Measurements from ENCODE around the gene ANXA10.
"Not testable (repeated sequence)": the region's sequence is repeated elsewhere in the genome, so short reads cannot be mapped to it uniquely, and the experiment has no call there.

The ANXA10 gene

DNA sequence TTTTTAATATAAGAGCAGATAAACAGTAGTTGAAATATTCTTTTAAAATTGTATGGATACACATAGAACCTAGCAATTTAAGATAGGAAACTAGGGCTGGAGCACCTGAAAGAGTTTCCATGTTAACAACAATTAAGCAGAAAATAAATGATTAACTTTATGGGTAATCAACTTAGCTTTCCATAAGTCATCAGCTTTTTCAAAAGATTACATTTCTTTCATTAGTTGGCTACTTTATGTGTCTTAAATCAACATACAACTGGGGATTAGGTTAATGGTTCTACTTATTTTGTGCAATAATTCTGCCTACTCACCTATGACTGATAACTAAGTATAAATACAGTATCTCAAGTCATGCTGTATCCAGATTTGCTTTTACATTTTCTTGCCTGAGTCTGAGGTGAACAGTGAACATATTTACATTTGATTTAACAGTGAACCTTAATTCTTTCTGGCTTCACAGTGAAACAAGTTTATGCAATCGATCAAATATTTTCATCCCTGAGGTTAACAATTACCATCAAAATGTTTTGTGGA, at the start of gene ANXA10:
Gene ANXA10 (plus strand): TSS at position 362 of the 537 bp plus-strand sequence. CDS start 164 bp downstream, at position 526.
- DNase-seq = no peak

- DNase-seq = no peak
Measured at GRCh38 chr4:168045354-168045753, 47.0 kb upstream of the ANXA10 start.

DNA sequence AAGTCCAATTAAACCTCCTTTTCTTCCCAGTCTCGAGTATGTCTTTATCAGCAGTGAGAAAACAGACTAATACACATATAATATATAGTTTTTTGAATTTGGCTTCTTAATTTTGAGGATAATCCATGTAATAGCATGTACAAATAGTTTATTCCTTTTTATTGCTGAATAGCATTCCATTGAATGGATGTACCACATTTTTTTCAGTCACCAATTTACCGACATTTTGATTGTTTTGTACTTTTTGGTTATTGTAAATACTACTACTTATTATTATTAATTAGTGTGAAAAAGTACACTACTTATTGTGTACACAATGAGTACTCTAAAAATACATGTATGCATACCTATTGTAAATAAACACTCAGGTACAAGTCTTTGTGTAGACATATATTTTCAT, 42.3 kb upstream of the ANXA10 start:
- DNase-seq = no peak

GRCh38 chr4:168051526-168051925, 40.8 kb upstream of the ANXA10 start:
- no peak for DNase-seq

DNA sequence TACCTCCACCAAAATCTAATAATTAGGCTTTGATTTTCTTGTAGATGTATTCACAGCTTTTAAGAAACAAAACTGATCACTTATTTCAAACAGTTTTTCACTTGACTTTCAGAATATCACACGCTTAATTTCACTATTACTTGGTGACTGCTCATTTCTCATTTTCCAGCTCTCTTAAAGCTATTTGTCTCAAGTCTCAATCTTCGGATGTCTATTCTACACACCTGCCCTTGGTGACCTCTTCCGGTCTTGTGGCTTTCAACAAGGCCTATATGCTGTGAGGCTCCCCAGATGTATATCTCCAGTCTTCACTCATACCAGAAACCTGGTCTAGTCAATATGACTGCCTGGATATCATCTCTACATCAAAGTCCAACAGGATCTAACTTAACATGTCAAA, 34.9 kb upstream of the ANXA10 start:
- no peak for DNase-seq

GRCh38 chr4:168059251-168059650, 33.1 kb upstream of the ANXA10 start:
- DNase-seq = no peak

DNA sequence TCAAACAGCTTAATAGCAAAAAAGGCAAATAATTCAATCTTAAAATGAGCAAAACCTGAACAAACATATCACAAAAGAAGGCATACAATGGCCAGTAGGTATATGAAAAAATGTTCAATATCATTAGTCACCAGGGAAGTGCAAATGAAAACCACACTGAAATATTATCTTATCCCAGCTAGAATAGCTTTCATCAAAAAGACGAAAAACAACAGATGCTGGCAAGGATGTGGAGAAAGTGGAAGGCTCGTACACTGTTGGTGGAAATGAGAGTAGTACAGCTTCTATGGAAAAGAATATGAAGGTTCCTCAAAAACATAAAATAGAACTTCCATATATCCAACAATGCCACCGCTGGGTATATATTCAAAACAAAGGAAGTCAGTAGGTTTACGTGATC, 29.3 kb upstream of the ANXA10 start:
- no peak for DNase-seq

DNA sequence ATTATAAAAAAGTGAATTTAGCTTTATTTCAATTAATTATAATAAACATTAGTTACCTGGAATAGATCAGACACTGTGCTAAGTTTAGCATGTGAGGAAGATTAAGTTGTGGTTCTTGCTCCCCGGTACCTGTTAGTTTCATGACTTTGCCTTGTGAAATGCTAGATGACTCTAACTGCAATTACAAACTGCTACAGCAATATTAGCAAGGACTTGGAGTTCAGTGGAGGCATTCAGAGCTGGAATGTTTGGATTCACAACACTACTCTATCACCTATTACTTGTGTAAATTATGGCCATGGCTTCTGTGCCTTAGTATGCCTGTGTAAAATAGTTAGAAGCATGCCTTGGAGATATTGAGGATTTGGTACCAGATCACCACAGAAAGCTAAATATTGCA, 21.4 kb upstream of the ANXA10 start:
- DNase-seq = no peak

- no peak for DNase-seq
Measured at GRCh38 chr4:168071304-168071703, 21.0 kb upstream of the ANXA10 start.

DNA sequence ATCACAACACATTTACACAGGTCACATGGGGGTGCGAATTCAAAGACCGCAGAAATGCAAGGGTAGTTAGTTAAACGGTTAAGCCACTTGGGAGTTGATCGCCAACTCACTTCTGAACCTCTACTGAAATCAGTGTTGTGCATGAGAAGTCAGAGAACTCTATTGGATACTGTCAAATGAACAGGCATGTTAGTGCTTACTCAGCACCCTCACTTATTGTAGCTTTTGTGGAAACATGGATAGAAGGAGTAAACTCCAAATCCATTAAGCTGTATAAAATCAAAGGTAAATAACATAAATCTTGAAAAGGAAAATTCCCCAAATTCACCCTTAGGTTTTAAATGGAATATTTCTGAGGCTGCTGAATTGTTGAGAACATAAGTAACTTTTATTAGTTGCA, 17.5 kb upstream of the ANXA10 start:
- DNase-seq = no peak

DNA sequence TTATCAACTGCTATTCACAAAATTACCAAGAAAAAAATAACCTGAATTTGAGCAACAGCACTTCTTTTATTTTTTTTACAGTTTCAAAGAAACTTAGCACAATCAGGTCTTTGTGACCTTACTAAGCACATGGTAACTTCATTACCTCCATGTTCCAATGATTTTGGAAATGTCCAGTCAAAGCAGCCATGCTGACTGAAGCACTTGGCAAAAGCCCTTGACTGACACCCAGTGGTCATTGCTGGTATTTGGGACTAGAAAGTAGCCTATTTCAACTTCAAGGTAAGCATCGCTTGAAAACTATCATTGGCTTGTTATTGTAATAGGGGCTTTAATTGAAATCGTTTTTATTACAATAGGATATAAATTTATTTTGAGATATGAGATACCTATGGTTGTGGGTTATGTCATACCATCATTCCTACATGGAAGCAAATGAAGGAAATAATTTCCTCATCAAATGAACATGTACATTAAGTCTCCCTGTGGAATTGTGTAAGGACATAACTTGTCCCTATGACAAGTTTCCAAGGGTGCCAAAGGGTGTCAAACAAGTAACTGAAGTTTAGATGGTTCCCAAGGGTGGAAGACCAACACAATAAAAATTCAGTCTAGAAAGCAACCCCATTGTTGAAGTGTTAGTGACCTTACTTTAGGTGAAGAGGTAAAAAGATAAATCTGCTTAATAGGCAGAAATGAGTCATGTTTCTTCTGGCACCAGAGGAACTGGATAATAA, 15.2 kb upstream of the ANXA10 start:
- peak; percentile 55 for DNase-seq

- no peak for DNase-seq
Measured at GRCh38 chr4:168077726-168078239, 14.6 kb upstream of the ANXA10 start.

- DNase-seq = no peak
Measured at GRCh38 chr4:168082379-168082778, 10.0 kb upstream of the ANXA10 start.

DNA sequence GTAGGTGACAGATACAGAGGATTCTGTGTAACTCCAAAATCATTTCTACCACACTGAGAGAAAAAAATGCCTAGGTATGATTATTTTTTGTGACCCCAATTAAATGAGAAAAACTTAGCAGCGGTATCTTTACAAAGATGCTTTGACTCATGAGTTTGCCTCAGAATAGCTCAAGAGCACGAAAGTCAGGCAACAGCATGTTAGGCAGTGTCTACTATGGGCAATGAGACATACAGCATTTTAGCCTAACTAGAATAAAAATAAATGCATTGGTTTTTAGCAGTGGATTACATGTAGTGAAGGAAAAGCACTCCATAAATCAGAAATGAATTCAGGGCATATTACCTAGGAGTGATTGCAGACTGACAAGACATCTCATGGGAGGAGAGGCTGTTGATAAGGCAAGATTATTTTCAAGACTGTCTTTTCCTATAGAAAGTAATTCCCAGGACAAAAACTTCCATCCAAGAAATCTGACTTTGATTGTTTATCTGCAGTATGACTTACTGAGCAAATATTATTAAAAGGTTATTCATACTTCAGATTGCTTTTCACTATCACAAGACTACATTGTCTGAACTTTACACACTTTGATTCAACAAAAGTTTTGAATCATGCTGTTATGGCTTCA, 3.6 kb downstream of the ANXA10 start:
- DNase-seq = no peak

- DNase-seq = no peak
Measured at GRCh38 chr4:168096407-168096784, 4.1 kb downstream of the ANXA10 start.

GRCh38 chr4:168097161-168097560, 4.8 kb downstream of the ANXA10 start:
- no peak for DNase-seq

GRCh38 chr4:168098248-168098717, 5.9 kb downstream of the ANXA10 start:
- no peak for DNase-seq

GRCh38 chr4:168099195-168099594, 6.9 kb downstream of the ANXA10 start:
- DNase-seq = no peak

- DNase-seq = no peak
Measured at GRCh38 chr4:168101026-168101425, 8.7 kb downstream of the ANXA10 start.

- no peak for DNase-seq
Measured at GRCh38 chr4:168102403-168102802, 10.1 kb downstream of the ANXA10 start.

DNA sequence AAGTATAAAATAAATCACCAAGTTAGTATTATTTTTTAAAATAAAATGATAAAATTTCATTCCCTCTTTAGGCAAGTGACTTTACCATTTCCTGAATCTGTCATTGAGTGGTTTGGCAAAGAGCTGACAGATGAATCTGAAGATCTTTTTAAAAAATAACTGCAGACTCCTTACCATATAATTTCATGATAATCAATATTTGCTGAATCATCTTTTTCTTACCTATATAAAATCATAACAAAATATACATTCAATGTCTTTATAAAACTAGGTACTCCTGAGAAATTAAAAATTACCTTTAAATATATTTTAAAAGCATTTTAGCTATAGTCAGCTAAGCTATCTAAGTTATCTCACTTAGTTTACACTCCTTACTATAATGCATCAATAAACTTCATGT, 17.2 kb downstream of the ANXA10 start:
- DNase-seq = no peak

DNA sequence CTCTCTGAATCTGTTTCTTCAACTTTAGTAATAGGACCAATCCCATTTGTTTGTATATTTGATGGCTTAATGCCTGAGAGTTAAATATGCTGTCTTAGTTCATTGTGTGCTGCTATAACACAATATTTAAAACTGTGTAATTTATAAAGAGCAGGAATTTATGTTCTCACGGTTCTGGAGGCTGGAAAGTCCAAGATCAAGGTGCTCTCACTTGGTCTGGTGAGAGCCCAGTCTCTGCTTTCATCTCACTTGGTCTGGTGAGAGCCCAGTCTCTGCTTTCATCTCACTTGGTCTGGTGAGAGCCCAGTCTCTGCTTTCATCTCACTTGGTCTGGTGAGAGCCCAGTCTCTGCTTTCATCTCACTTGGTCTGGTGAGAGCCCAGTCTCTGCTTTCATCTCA, 20.7 kb downstream of the ANXA10 start:
- DNase-seq = not testable (repeated sequence)

DNA sequence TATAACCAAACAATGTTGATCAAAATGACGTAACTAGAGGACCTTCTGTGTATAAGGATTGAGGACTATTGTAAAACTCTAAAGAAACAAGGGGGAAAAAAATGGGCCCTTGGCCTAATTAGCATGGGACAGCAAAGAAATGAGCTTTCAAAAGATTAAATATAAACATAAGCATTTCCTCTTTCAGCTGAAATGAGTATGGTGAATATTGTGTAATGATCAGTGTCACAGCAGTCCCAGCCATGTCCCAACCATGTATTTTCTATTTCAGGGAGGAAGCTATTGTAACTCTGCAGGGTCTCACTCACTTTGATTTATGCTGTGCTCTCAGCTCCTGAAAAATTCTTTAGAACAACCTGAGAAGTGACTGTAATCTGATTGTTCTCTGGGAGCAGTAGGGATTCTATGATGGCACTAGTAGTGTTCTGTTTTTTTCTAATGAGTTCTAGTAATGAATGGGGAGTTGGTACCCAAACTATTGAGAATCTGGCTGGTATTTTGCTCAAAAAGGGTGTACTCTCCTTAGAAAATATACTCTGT, 25.8 kb downstream of the ANXA10 start:
- no peak for DNase-seq

GRCh38 chr4:168119100-168119499, 26.8 kb downstream of the ANXA10 start:
- no peak for DNase-seq
